Stimulated activated effector memory CD8-positive, alpha-beta T cell treated with anti-CD3 and anti-CD28 coated beads, Interleukin-12 subunit alpha, Interleukin-12 subunit beta, amount 100 ng/mL, for 72 hours (primary cell): ENCODE results near the gene TRIP12.

ENCODE experiments used
- ATAC-seq: fragments of 150-1000 bp; cut with Tn5 transposase; 2 replicates; pipeline ENCODE4 v1.10.0; 2021
- DNase-seq, 2 donors: peaks; one replicate each; pipeline ENCODE4 v3.0.0; 2021 to 2022; ENCODE audit warnings: low spot score in 2 of 2
- H3K27ac Mint-ChIP-seq: one replicate; pipeline ENCODE4 v1.8.0; 2022; ENCODE audit warnings: mild to moderate bottlenecking, mixed read lengths
- H3K36me3 Mint-ChIP-seq: one replicate; pipeline ENCODE4 v1.8.0; 2022; ENCODE audit warnings: mild to moderate bottlenecking, mixed read lengths
- H3K4me1 Mint-ChIP-seq: one replicate; pipeline ENCODE4 v1.8.0; 2022; ENCODE audit warnings: mixed read lengths
- H3K4me3 Mint-ChIP-seq: one replicate; pipeline ENCODE4 v1.8.0; 2022; ENCODE audit warnings: mild to moderate bottlenecking, mixed read lengths
- H3K9me3 Mint-ChIP-seq: one replicate; pipeline ENCODE4 v1.8.0; 2022; ENCODE audit warnings: mixed read lengths

The TRIP12 gene

DNA sequence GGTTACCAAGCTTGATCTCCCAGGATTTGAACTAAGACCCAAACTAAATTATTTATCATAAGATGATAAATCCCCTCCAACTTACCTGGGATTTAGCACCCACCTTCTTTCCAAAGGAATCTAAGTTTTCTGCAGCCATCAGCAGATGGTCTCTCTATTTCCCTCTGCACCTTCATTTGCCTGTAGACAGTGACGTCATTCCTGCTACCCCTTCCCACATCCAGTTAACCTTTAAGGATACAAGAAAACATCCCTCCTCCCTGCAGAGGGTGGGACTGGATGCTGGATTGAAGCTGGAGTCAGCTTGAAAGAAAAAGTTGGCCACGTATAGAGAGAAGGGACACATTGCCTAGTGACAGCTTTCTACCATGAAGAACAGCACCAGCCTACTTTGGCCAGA is 203.8 kb downstream of the TRIP12 start:
- DNase-seq = no peak
- H3K4me1 Mint-ChIP-seq = peaks cover 12% of the 10 kb centered on the region

DNA sequence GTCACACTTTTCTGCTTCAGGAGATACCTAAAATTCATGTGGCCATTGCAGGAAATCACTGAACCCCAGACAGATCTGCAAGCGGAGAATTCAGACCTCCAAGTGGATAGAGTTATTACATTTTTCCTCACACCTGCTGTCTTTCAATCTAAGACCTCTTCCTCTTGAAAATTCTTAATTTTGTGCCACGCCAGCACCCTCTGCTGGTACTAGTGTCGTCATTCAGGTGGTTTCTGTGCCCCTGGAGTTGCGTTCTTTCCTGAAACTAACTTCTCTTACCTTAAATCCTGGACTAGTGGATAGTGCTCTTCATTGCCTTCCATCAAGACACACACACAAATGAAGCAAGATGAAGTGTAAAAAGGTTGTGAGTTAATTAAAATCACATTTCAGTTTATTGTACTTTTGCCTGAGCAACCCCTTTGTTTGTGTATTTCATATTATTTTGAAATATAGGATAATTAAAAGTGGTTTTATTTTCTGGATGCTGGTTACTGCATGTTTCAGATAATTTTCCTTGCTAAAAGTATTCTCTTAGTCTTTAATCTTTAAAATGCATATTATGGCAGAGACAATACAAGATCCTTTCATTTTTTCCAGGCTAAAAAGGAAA is 205.8 kb downstream of the TRIP12 start:
- H3K9me3 Mint-ChIP-seq = no peaks in the 10 kb centered on the region
- H3K4me1 Mint-ChIP-seq = peaks cover 12% of the 10 kb centered on the region
- H3K36me3 Mint-ChIP-seq = no peaks in the 10 kb centered on the region
- no peak overlapping the region for H3K27ac Mint-ChIP-seq
- DNase-seq = peak in 1 of 2 donors; percentile 53
- no peak for ATAC-seq
- H3K4me3 Mint-ChIP-seq = peak overlapping the region; percentile 43

More for the DNA sequence above, 203.8 kb downstream of the TRIP12 start:
- Mint-ChIP-seq H3K4me3 (no peak overlapping the region), H3K27ac (no peak overlapping the region), H3K9me3 (no peaks in the 10 kb centered on the region), H3K36me3 (no peaks in the 10 kb centered on the region)
- ATAC-seq = no peak

DNA sequence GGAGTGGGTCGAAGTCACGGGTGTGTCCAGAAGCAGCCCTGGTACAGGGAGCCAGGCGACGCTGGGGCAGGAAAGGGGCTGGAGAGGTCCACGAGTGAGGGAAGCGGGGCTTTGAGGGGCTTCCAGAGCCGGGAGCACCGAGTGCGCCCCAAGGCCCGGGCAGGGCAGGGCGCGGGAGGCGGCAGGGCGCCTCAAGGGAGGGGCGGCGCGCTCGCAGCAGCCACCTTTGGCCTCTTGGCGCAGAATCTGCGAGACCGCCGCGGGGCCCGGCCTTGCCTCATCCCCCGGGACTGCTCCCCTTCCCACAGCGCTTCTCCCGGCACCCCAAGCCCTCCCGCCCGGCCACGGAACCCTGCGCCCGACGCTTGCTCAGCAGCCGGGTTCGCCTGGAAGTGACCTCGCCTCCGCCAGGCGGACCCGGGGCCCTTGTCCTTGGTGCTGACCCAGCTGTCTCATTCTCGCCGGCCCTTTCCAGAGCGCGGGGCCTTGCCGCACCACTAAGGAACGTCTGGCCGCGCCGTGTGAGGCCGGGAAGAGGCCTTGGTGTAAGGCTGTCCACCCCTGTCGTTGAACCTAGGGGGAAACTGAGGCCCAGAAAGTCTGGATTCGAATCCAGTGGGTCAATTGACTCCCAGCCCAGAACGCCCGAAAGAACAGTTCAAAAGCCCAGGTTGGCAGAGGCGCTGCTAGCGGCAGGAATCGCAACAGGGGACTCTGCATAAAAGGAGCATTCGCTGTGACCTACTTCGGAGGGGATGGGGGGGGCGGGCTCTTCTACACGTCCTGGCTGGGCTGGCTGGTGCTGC is 206.9 kb downstream of the TRIP12 start:
- peak; percentile 8 to 55 for DNase-seq

DNA sequence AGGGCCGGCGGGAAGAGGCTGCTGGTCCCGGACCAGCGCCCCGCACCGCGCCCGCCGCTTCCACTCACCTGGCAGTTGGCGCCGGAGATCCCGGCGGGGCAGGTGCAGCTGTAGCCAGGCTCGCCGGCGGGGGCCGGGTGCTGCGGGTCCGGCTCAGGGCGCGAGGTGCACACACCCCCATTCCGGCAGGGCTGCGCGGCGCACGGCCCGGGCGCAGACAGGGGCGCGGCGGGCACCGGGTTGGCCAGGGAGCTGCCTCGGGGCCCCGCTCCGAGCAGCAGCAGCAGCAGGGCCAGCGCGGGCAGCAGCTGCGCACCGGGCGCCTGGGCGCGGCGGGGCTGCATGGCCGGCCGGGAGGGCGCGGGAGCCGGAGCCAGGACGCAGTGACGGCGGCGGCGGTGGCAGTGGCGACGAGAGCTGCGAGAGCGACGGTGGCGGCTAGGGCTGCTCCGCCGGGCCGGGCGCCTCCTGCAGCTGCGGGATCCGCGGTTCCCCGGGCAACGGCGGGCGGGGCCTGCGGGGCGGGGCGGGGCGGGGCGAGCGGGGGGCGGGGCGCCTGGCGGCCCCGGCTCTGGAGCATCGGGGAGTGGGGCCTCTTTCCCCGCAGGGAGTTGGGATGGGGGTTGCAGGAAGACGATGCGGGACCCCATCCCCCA is 207.6 kb downstream of the TRIP12 start, which contains the start of gene DNER:
Gene DNER (minus strand): TSS at position 476 of the 656 bp plus-strand sequence. CDS start 132 bp downstream, at position 344.
- Mint-ChIP-seq H3K4me3 (peak within 1 kb of the TSS; percentile 43), H3K4me1 (peaks cover 12% of the 10 kb centered on the region), H3K36me3 (no peaks in the 10 kb centered on the region), H3K27ac (no peak within 1 kb of the TSS), H3K9me3 (no peaks in the 10 kb centered on the region)
- ATAC-seq (peak; percentile 84), DNase-seq (peak; percentile 31 to 67)

More for the DNA sequence above, 206.9 kb downstream of the TRIP12 start:
- Mint-ChIP-seq H3K9me3 (no peaks in the 10 kb centered on the region), H3K36me3 (no peaks in the 10 kb centered on the region), H3K27ac (no peak overlapping the region), H3K4me3 (peak overlapping the region; percentile 43), H3K4me1 (peaks cover 12% of the 10 kb centered on the region)
- peak; percentile 64 for ATAC-seq
